HUES6 (cell line): Measurements from ENCODE around the gene PIK3R1.
"Not testable (repeated sequence)": the region's sequence is repeated elsewhere in the genome, so short reads cannot be mapped to it uniquely, and the experiment has no call there.

Source experiments
- H3K27ac ChIP-seq: 2 replicates; pipeline ENCODE4 v1.7.0; 2013; ENCODE audit warnings: low read depth, mild to moderate bottlenecking, low read length, inconsistent platforms
- H3K27me3 ChIP-seq: 2 replicates; pipeline ENCODE4 v1.6.1; 2013; ENCODE audit warnings: low read length; ENCODE audit not compliant: control insufficient read depth, insufficient read depth
- H3K36me3 ChIP-seq: 2 replicates; pipeline ENCODE4 v1.6.1; 2013; ENCODE audit warnings: low read length; ENCODE audit not compliant: control insufficient read depth, insufficient read depth
- H3K4me1 ChIP-seq: 2 replicates; pipeline ENCODE4 v1.6.1; 2013; ENCODE audit warnings: low read length; ENCODE audit not compliant: control insufficient read depth, insufficient read depth
- H3K4me3 ChIP-seq: 2 replicates; pipeline ENCODE4 v1.5.1; 2013; ENCODE audit warnings: low read depth, low read length
- H3K9ac ChIP-seq: one replicate; pipeline ENCODE4 v1.6.1; 2013; ENCODE audit warnings: mild to moderate bottlenecking, low read length
- H3K9me3 ChIP-seq: 2 replicates; pipeline ENCODE4 v1.6.1; 2013; ENCODE audit warnings: low read depth, low read length; ENCODE audit not compliant: control insufficient read depth, insufficient read depth

PIK3R1 gene

GRCh38 chr5:68225911-68226545 lies 10.5 kb downstream of the PIK3R1 start:
- Histone ChIP-seq H3K9ac (no peak overlapping the region), H3K4me3 (no peak overlapping the region), H3K27me3 (no peaks in the 10 kb centered on the region), H3K36me3 (peaks cover 20% of the 10 kb centered on the region; the same call in 1 of the 2 replicates), H3K27ac (no peak overlapping the region), H3K4me1 (peaks cover 7% of the 10 kb centered on the region; the same call in 1 of the 2 replicates), H3K9me3 (no peaks in the 10 kb centered on the region)

GRCh38 chr5:68226546-68227073 lies 11.1 kb downstream of the PIK3R1 start:
- Histone ChIP-seq H3K4me1 (peaks cover 13% of the 10 kb centered on the region; the same call in 1 of the 2 replicates), H3K9ac (no peak overlapping the region), H3K27ac (no peak overlapping the region), H3K36me3 (peaks cover 20% of the 10 kb centered on the region; the same call in 1 of the 2 replicates), H3K4me3 (no peak overlapping the region), H3K9me3 (no peaks in the 10 kb centered on the region), H3K27me3 (no peaks in the 10 kb centered on the region)

GRCh38 chr5:68227532-68228160 lies 12.1 kb downstream of the PIK3R1 start:
- no peak overlapping the region for H3K27ac ChIP-seq
- no peaks in the 10 kb centered on the region for H3K27me3 ChIP-seq
- peaks cover 21% of the 10 kb centered on the region; the same call in 1 of the 2 replicates for H3K4me1 ChIP-seq
- H3K9me3 ChIP-seq, result no peaks in the 10 kb centered on the region
- peaks cover 20% of the 10 kb centered on the region; the same call in 1 of the 2 replicates for H3K36me3 ChIP-seq
- H3K4me3 ChIP-seq, result no peak overlapping the region
- H3K9ac ChIP-seq, result no peak overlapping the region

- no peak overlapping the region for H3K4me3 ChIP-seq
- peaks cover 18% of the 10 kb centered on the region; the same call in 1 of the 2 replicates for H3K4me1 ChIP-seq
- H3K9me3 ChIP-seq, result no peaks in the 10 kb centered on the region
- no peaks in the 10 kb centered on the region for H3K27me3 ChIP-seq
- no peak overlapping the region for H3K27ac ChIP-seq
- H3K9ac ChIP-seq, result no peak overlapping the region
- H3K36me3 ChIP-seq, result peaks cover 20% of the 10 kb centered on the region; the same call in 1 of the 2 replicates
Observed at GRCh38 chr5:68229416-68229815, 13.9 kb downstream of the PIK3R1 start.

- Histone ChIP-seq H3K27me3 (no peaks in the 10 kb centered on the region), H3K9me3 (no peaks in the 10 kb centered on the region), H3K27ac (no peak overlapping the region), H3K4me3 (no peak overlapping the region), H3K9ac (no peak overlapping the region), H3K4me1 (peaks cover 18% of the 10 kb centered on the region; the same call in 1 of the 2 replicates), H3K36me3 (peaks cover 20% of the 10 kb centered on the region; the same call in 1 of the 2 replicates)
Observed at GRCh38 chr5:68230285-68230684, 14.7 kb downstream of the PIK3R1 start.

GRCh38 chr5:68231414-68232076 lies 16.0 kb downstream of the PIK3R1 start:
- Histone ChIP-seq H3K4me3 (no peak overlapping the region), H3K9ac (no peak overlapping the region), H3K36me3 (peaks cover 12% of the 10 kb centered on the region; the same call in 1 of the 2 replicates), H3K9me3 (no peaks in the 10 kb centered on the region), H3K27ac (no peak overlapping the region), H3K27me3 (no peaks in the 10 kb centered on the region), H3K4me1 (peaks cover 18% of the 10 kb centered on the region; the same call in 1 of the 2 replicates)

- no peaks in the 10 kb centered on the region for H3K9me3 ChIP-seq
- H3K4me1 ChIP-seq, result peaks cover 18% of the 10 kb centered on the region; the same call in 1 of the 2 replicates
- no peak overlapping the region for H3K9ac ChIP-seq
- peaks cover 7% of the 10 kb centered on the region; the same call in 1 of the 2 replicates for H3K36me3 ChIP-seq
- H3K4me3 ChIP-seq, result no peak overlapping the region
- H3K27me3 ChIP-seq, result no peaks in the 10 kb centered on the region
- H3K27ac ChIP-seq, result no peak overlapping the region
Observed at GRCh38 chr5:68232277-68232676, 16.7 kb downstream of the PIK3R1 start.

GRCh38 chr5:68233075-68233474 lies 17.5 kb downstream of the PIK3R1 start:
- H3K9me3 ChIP-seq, result no peaks in the 10 kb centered on the region
- H3K27me3 ChIP-seq, result no peaks in the 10 kb centered on the region
- no peak overlapping the region for H3K9ac ChIP-seq
- no peak overlapping the region for H3K4me3 ChIP-seq
- peaks cover under 1% of the 10 kb centered on the region; the same call in 1 of the 2 replicates for H3K36me3 ChIP-seq
- no peak overlapping the region for H3K27ac ChIP-seq
- H3K4me1 ChIP-seq, result peaks cover 23% of the 10 kb centered on the region; the same call in 1 of the 2 replicates

GRCh38 chr5:68235229-68235628 lies 19.7 kb downstream of the PIK3R1 start:
- not testable (repeated sequence) for H3K36me3 ChIP-seq, H3K27me3 ChIP-seq, H3K27ac ChIP-seq, H3K9me3 ChIP-seq, H3K9ac ChIP-seq, H3K4me3 ChIP-seq
- peaks cover 26% of the 10 kb centered on the region; the same call in 1 of the 2 replicates for H3K4me1 ChIP-seq

GRCh38 chr5:68237715-68238114 lies 22.2 kb downstream of the PIK3R1 start:
- Histone ChIP-seq H3K27ac (no peak overlapping the region), H3K9ac (no peak overlapping the region), H3K4me3 (no peak overlapping the region), H3K36me3 (no peaks in the 10 kb centered on the region), H3K4me1 (peaks cover 12% of the 10 kb centered on the region; the same call in 1 of the 2 replicates), H3K27me3 (no peaks in the 10 kb centered on the region), H3K9me3 (no peaks in the 10 kb centered on the region)
